Endothelial cell of umbilical vein (primary cell): ENCODE results near the gene MCF2L.

Experiments used
- EZH2 ChIP-seq: IDR thresholded peaks from 2 replicates; pipeline ENCODE4 v1.6.1; 2012; ENCODE audit warnings: borderline replicate concordance, low read depth, mild to moderate bottlenecking, moderate library complexity, low read length, inconsistent platforms; ENCODE audit not compliant: severe bottlenecking
- POLR2A ChIP-seq: IDR thresholded peaks from 2 replicates; pipeline ENCODE4 v1.6.1; 2012; ENCODE audit warnings: low read depth, mild to moderate bottlenecking, control low read depth, low read length
- TF ChIP-seq, protein P1 (sequence below), 2 donors: IDR thresholded peaks; 1 replicate in 1 of 2; 2 replicates in 1 of 2; pipeline ENCODE4 v1.5.1; 2011; ENCODE audit warnings: low read length in 2 of 2, mild to moderate bottlenecking in 2 of 2, moderate library complexity in 2 of 2, control low read depth in 1 of 2, inconsistent platforms in 1 of 2, low read depth in 1 of 2; ENCODE audit not compliant: insufficient read depth in 1 of 2; ENCODE audit errors: extremely low read depth in 1 of 2

- TF ChIP-seq POLR2A: no peak
- TF ChIP-seq, protein P1, sequence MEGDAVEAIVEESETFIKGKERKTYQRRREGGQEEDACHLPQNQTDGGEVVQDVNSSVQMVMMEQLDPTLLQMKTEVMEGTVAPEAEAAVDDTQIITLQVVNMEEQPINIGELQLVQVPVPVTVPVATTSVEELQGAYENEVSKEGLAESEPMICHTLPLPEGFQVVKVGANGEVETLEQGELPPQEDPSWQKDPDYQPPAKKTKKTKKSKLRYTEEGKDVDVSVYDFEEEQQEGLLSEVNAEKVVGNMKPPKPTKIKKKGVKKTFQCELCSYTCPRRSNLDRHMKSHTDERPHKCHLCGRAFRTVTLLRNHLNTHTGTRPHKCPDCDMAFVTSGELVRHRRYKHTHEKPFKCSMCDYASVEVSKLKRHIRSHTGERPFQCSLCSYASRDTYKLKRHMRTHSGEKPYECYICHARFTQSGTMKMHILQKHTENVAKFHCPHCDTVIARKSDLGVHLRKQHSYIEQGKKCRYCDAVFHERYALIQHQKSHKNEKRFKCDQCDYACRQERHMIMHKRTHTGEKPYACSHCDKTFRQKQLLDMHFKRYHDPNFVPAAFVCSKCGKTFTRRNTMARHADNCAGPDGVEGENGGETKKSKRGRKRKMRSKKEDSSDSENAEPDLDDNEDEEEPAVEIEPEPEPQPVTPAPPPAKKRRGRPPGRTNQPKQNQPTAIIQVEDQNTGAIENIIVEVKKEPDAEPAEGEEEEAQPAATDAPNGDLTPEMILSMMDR (IDR thresholded peaks at IDR 0.05; ENCODE audit: extremely low read depth in 1 of 2, insufficient read depth in 1 of 2, low read depth in 1 of 2, low read length in 2 of 2): no peak
- no peak for TF ChIP-seq EZH2
Measured at GRCh38 chr13:113009743-113010509, 40.9 kb downstream of the MCF2L start.
